Transverse colon (tissue), 4 donors: ENCODE measurements around the gene COL4A6. TPM values are rescaled to one million over a fixed set of nuclear protein-coding genes. Genes with fewer than 3 reads are reported as not detected.
A peak's percentile ranks its signal among the peaks of the same experiment; 100 is the strongest.

Experiments
- DNase-seq: peaks from one replicate; pipeline ENCODE4 v3.0.0-alpha.2; 2019
- H3K27ac ChIP-seq, 4 donors: fragments of 200-600 bp; sonication (generic); 2 replicates each; pipeline ENCODE4 v1.5.1; 2016 to 2018; ENCODE audit warnings: inconsistent platforms in 4 of 4
- H3K27me3 ChIP-seq: fragments of 200-600 bp; sonication (generic); 2 replicates; pipeline ENCODE4 v1.5.1; 2017; ENCODE audit warnings: inconsistent platforms
- H3K36me3 ChIP-seq, 4 donors: fragments of 200-600 bp; sonication (generic); 2 replicates each; pipeline ENCODE4 v1.5.1; 2017 to 2019; ENCODE audit warnings: inconsistent platforms in 4 of 4
- H3K4me1 ChIP-seq, 4 donors: fragments of 200-600 bp; sonication (generic); 2 replicates each; pipeline ENCODE4 v1.5.1; 2017 to 2020; ENCODE audit warnings: inconsistent platforms in 4 of 4
- H3K4me3 ChIP-seq, 4 donors: fragments of 200-600 bp; sonication (generic); 1 replicate in 1 of 4; 2 replicates in 3 of 4; pipeline versions ENCODE4 v1.5.1 to v1.6.1; 2017 to 2019; ENCODE audit warnings: inconsistent platforms in 4 of 4
- H3K9me3 ChIP-seq, 2 donors: fragments of 200-600 bp; sonication (generic); 2 replicates each; pipeline ENCODE4 v1.5.1; 2017 to 2019; ENCODE audit warnings: inconsistent platforms in 2 of 2
- CTCF ChIP-seq, 5 experiments: fragments of 200-600 bp in 3 of 5; fragments of 450-650 bp in 2 of 5; sonication (generic) in 3 of 5; IDR thresholded peaks; 1 replicate in 2 of 5; 2 replicates in 3 of 5; pipeline ENCODE4 v1.5.1; 2016 to 2017; ENCODE audit warnings: antibody characterized with exemption in 5 of 5, inconsistent platforms in 3 of 5, mild to moderate bottlenecking in 2 of 5, moderate library complexity in 1 of 5
- EP300 ChIP-seq: sonication (generic); formaldehyde crosslinking; IDR thresholded peaks from one replicate; pipeline ENCODE4 v1.6.1; 2017; ENCODE audit warnings: antibody characterized with exemption, low read depth
- POLR2A ChIP-seq: fragments of 450-650 bp; IDR thresholded peaks from one replicate; pipeline ENCODE4 v1.6.1; 2016; ENCODE audit warnings: antibody characterized with exemption, mild to moderate bottlenecking, moderate library complexity
- POLR2AphosphoS5 ChIP-seq, 3 donors: sonication (generic); formaldehyde crosslinking; IDR thresholded peaks; one replicate each; pipeline ENCODE4 v1.6.1; 2016; ENCODE audit warnings: antibody characterized with exemption in 3 of 3
- WGBS, 2 donors: methylation state at CpG; one replicate each; pipeline ENCODE4 v1.1.5; 2018; ENCODE audit warnings: low coverage in 1 of 2; 5-methylcytosine and 5-hydroxymethylcytosine counted together
- in situ Hi-C, 4 donors: fragments of 200-750 bp; cut with MboI; loops; one replicate each; pipeline versions ENCODE4 v1.15.0 to v1.15.1; 2017; ENCODE audit warnings: low sequenced_read_pairs in 3 of 4, low pct_ligation_motif_present in 1 of 4, low pct_unique_long_range_greater_than_20kb in 1 of 4
- intact Hi-C: fragments of 100-400 bp; cut with DNase I; formaldehyde crosslinking; loops from one replicate; pipeline ENCODE4 v1.15.1; 2023; ENCODE audit warnings: low total_unique reads
- total RNA-seq, 4 donors: library from RNA; depleted of rRNA; stranded (reverse); fragments of >200 nt; gene quantifications; one replicate each; pipeline ENCODE4 v1.1.0, GENCODE V29; 2016

The COL4A6 gene
- total RNA-seq, 4 donors from 2014 or later, result 0.32 to 0.75 (median 0.57) TPM

GRCh38 chrX:108447303-108447702 lies 9.1 kb upstream of the COL4A6 start:
- no peak for TF ChIP-seq POLR2A
- no peak for TF ChIP-seq EP300
- no peak for TF ChIP-seq CTCF (IDR thresholded peaks at IDR 0.05)
- no peak for TF ChIP-seq POLR2AphosphoS5 (IDR thresholded peaks at IDR 0.05)
- no peak for DNase-seq
- H3K27ac ChIP-seq, result no peak overlapping the region
- intact Hi-C loops, result no loop called here
- no peak overlapping the region for H3K4me3 ChIP-seq
- H3K4me1 ChIP-seq, result no peaks in the 10 kb centered on the region
- in situ Hi-C loops, result no loop called here
- WGBS, 2 donors, result 46% methylated on average over 2 of the region's 2 CpGs; no CpG with 5 or more reads in 1 of the 2 donors
- no peaks in the 10 kb centered on the region for H3K36me3 ChIP-seq
- no peaks in the 10 kb centered on the region for H3K9me3 ChIP-seq
- no peaks in the 10 kb centered on the region for H3K27me3 ChIP-seq

- H3K4me1 ChIP-seq, result no peaks in the 10 kb centered on the region
- 30 to 39% methylated on average over 2 of the region's 2 CpGs for WGBS, 2 donors
- peaks cover 6% of the 10 kb centered on the region for H3K27me3 ChIP-seq
- no peak for DNase-seq
- no peak overlapping the region for H3K4me3 ChIP-seq
- H3K27ac ChIP-seq, result no peak overlapping the region
- no peaks in the 10 kb centered on the region for H3K9me3 ChIP-seq
- in situ Hi-C loops, result no loop called here
- intact Hi-C loops, result no loop called here
- no peak for TF ChIP-seq POLR2AphosphoS5 (IDR thresholded peaks at IDR 0.05)
- TF ChIP-seq EP300, result no peak
- no peak for TF ChIP-seq POLR2A
- no peak for TF ChIP-seq CTCF (IDR thresholded peaks at IDR 0.05)
- H3K36me3 ChIP-seq, result no peaks in the 10 kb centered on the region
Observed at GRCh38 chrX:108442901-108443464, 4.8 kb upstream of the COL4A6 start.

- in situ Hi-C loops (no loop called here), intact Hi-C loops (no loop called here)
- no peak for DNase-seq
- TF ChIP-seq POLR2A (no peak), POLR2AphosphoS5 (IDR thresholded peaks at IDR 0.05) (no peak), EP300 (no peak), CTCF (IDR thresholded peaks at IDR 0.05) (no peak)
- H3K27ac ChIP-seq, result peak overlapping the region in 1 of 4 donors; percentile 31
- no peaks in the 10 kb centered on the region for H3K9me3 ChIP-seq
- H3K36me3 ChIP-seq, result no peaks in the 10 kb centered on the region
- WGBS, 2 donors, result 8 to 20% methylated on average over 2 to 25 of the region's 25 CpGs
- H3K4me3 ChIP-seq, result peak overlapping the region in 3 of 4 donors; percentile 31 to 49 (median 39)
- H3K4me1 ChIP-seq, result no peaks in the 10 kb centered on the region
- H3K27me3 ChIP-seq, result peaks cover 12% of the 10 kb centered on the region
Observed at GRCh38 chrX:108439961-108440696, 1.9 kb upstream of the COL4A6 start.

DNA sequence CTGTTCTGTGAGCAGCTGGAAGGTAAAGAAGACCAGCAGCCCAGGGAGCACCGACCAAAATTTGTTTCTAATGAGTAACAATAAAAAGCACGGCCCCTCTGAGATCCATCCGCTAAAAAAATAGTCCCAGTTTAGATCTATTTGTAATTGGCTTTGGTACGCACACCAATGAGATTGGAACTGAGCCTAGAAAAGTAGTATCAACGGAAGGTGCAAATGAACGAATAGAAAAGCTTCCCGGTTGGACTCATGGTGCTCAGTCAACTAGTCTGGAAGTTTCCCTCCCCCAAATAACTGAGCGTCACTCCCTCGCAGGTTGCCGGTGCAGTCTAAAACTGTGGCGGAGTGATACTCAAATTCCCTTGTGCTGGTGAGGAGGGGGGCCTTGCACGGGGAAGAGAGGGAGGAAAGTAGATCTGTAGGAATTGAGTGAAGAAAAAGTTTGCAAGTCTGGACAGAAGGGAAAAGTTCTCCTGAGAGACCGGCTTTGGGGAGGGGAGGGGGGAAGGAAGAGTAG lies 1.3 kb upstream of the COL4A6 start, which contains the start of gene COL4A5:
COL4A5 (plus strand) TSS at position 413 of the 517 bp plus-strand sequence. CDS start 288 bp downstream, outside the sequence.
- Histone ChIP-seq H3K36me3 (no peaks in the 10 kb centered on the region), H3K9me3 (no peaks in the 10 kb centered on the region), H3K27me3 (peaks cover 12% of the 10 kb centered on the region), H3K27ac (peak within 1 kb of the TSS in 1 of 4 donors; percentile 31), H3K4me1 (no peaks in the 10 kb centered on the region), H3K4me3 (peak within 1 kb of the TSS in 3 of 4 donors; percentile 31 to 49 (median 39))
- in situ Hi-C loops, result no loop called here
- 0 to 30% methylated on average over 3 to 13 of the region's 13 CpGs for WGBS, 2 donors
- TF ChIP-seq POLR2A, result no peak
- no peak for TF ChIP-seq POLR2AphosphoS5 (IDR thresholded peaks at IDR 0.05)
- TF ChIP-seq EP300, result no peak
- TF ChIP-seq CTCF (IDR thresholded peaks at IDR 0.05), result no peak
- intact Hi-C loops, result no loop called here
- peak; percentile 16 for DNase-seq
